A549 treated with Hydrocortisone at 1 μM for 4 hours (cell line): ENCODE measurements around the gene DTNB. TPM values are rescaled to one million over a fixed set of nuclear protein-coding genes. Genes with fewer than 3 reads are reported as not detected.

Source experiments
- total RNA-seq: library from RNA; stranded (reverse); fragments of 200-300 nt; extraction: Qiagen RNA extraction; gene quantifications from 5 replicates; pipeline ENCODE4 v1.2.3, GENCODE V29; 2022

Gene DTNB
- 8.5 to 9.4 TPM (median 9.1 TPM) in 5 replicates for total RNA-seq

GRCh38 chr2:25673300-25674076 lies at the start of gene DTNB:
DTNB (minus strand) TSS chr2:25673577; CDS start chr2:25652660, 20,917 bp downstream.

GRCh38 chr2:25341753-25342371 lies 331.5 kb downstream of the DTNB start, which contains the start of gene DNMT3A:
DNMT3A (minus strand) TSS chr2:25341925; CDS start chr2:25313984, 27,941 bp downstream.

Other genes starting within 250 kb of the DTNB start
- 9.3 to 16.3 TPM (median 13.3 TPM) in 5 replicates for gene ASXL2, start 204.9 kb upstream of the DTNB start, total RNA-seq